OCI-LY1 (cell line): ENCODE data around the gene GMIP.

ENCODE experiments used
- H2AFZ ChIP-seq: fragments of 200-600 bp; sonication (generic), shearing (Covaris generic); 2 replicates; pipeline ENCODE4 v1.6.0; 2014; ENCODE audit warnings: antibody characterized with exemption, mild to moderate bottlenecking, low read length
- H3F3A ChIP-seq: fragments of 200-600 bp; sonication (generic), shearing (Covaris generic); 2 replicates; pipeline ENCODE4 v1.6.0; 2014; ENCODE audit warnings: mild to moderate bottlenecking, antibody characterized with exemption, low read length, moderate library complexity; ENCODE audit not compliant: insufficient read depth
- H3K27ac ChIP-seq: fragments of 200-600 bp; sonication (generic); 2 replicates; pipeline ENCODE4 v1.5.1; 2014; ENCODE audit warnings: low read length, mixed run types, mild to moderate bottlenecking, low read depth; ENCODE audit not compliant: poor library complexity, severe bottlenecking
- H3K27me3 ChIP-seq: fragments of 200-600 bp; sonication (generic); 2 replicates; pipeline ENCODE4 v1.6.0; 2014; ENCODE audit warnings: antibody characterized with exemption, mild to moderate bottlenecking, low read length, moderate library complexity; ENCODE audit not compliant: insufficient read depth
- H3K36me3 ChIP-seq: fragments of 200-600 bp; sonication (generic); 2 replicates; pipeline ENCODE4 v1.6.1; 2014; ENCODE audit warnings: mild to moderate bottlenecking, antibody characterized with exemption, low read length, moderate library complexity, mixed read lengths; ENCODE audit not compliant: insufficient read depth
- H3K4me1 ChIP-seq: fragments of 200-600 bp; sonication (generic); 2 replicates; pipeline ENCODE4 v1.5.1; 2014; ENCODE audit warnings: mild to moderate bottlenecking, low read length, moderate library complexity; ENCODE audit not compliant: insufficient read depth, severe bottlenecking
- H3K4me2 ChIP-seq: fragments of 200-600 bp; sonication (generic), shearing (Covaris generic); 2 replicates; pipeline ENCODE4 v1.6.1; 2014; ENCODE audit warnings: low read length
- H3K4me3 ChIP-seq: fragments of 200-600 bp; sonication (generic); 2 replicates; pipeline ENCODE4 v1.5.1; 2014; ENCODE audit warnings: low read length, low read depth, mild to moderate bottlenecking, mixed read lengths; ENCODE audit not compliant: poor library complexity, severe bottlenecking
- H3K79me2 ChIP-seq: fragments of 200-600 bp; shearing (Covaris generic); 2 replicates; pipeline ENCODE4 v1.6.1; 2016; ENCODE audit warnings: mixed run types, low read length, mixed read lengths; ENCODE audit not compliant: insufficient read depth
- H3K9ac ChIP-seq: fragments of 200-600 bp; sonication (generic), shearing (Covaris generic); 2 replicates; pipeline ENCODE4 v1.6.1; 2014; ENCODE audit warnings: mild to moderate bottlenecking, low read length, mixed read lengths
- H3K9me2 ChIP-seq: fragments of 200-600 bp; sonication (generic), shearing (Covaris generic); 2 replicates; pipeline ENCODE4 v1.6.1; 2014; ENCODE audit warnings: low read depth, mild to moderate bottlenecking, low read length, mixed read lengths
- H3K9me3 ChIP-seq: fragments of 200-600 bp; shearing (Covaris generic); 2 replicates; pipeline ENCODE4 v1.6.1; 2014; ENCODE audit warnings: low read length, mixed read lengths
- H4K20me1 ChIP-seq: fragments of 200-600 bp; sonication (generic), shearing (Covaris generic); 2 replicates; pipeline ENCODE4 v1.6.0; 2016; ENCODE audit warnings: mild to moderate bottlenecking, low read length; ENCODE audit not compliant: insufficient read depth
- EZH2 ChIP-seq: fragments of 200-600 bp; sonication (generic), shearing (Covaris generic); IDR thresholded peaks from 2 replicates; pipeline ENCODE4 v1.8.0; 2017; ENCODE audit warnings: borderline replicate concordance, mixed run types, mild to moderate bottlenecking, antibody characterized with exemption, low read length, moderate library complexity, mixed read lengths
- TF ChIP-seq, protein P1 (sequence below): fragments of 200-600 bp; sonication (generic), shearing (Covaris generic); IDR thresholded peaks from 2 replicates; pipeline ENCODE4 v1.5.1; 2017; ENCODE audit warnings: mild to moderate bottlenecking, antibody characterized with exemption, low read length, moderate library complexity, mixed read lengths

The GMIP gene

DNA sequence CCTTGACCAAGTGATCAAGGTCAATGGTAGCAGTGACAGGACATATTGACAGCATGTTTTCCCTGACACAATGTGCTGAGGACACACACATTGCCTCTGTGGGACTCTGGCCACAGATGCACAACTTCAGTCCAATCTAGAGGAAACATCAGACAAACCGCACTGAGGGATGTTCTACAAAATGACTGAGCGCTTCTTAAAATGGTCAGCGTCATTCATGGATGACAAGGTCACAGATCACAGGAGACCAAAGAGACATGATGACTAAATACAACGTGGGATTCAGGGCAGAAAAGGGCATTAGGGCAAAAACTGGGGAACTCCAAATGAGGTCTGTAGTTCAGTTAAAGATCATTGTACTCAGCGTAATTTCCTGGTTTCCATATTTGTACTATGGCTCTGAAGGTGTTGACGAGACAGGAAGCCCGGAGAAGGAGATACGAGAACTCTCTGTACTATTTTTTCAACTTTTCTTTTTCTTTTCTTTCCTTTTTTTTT is 45.6 kb downstream of the GMIP start:
- Histone ChIP-seq H3F3A (no peaks in the 10 kb centered on the region), H3K27ac (peak overlapping the region; percentile 93), H3K9me3 (no peaks in the 10 kb centered on the region), H2AFZ (peak overlapping the region; percentile 67; the same call in 1 of the 2 replicates), H3K9me2 (no peaks in the 10 kb centered on the region), H3K79me2 (no peaks in the 10 kb centered on the region), H3K4me1 (peaks cover 79% of the 10 kb centered on the region), H3K9ac (peak overlapping the region; percentile 43), H4K20me1 (no peaks in the 10 kb centered on the region), H3K4me2 (peak overlapping the region; percentile 36), H3K36me3 (peaks cover 4% of the 10 kb centered on the region; the same call in 1 of the 2 replicates), H3K27me3 (no peaks in the 10 kb centered on the region), H3K4me3 (peak overlapping the region; percentile 25)
- TF ChIP-seq EZH2, result no peak
- TF ChIP-seq, protein P1, sequence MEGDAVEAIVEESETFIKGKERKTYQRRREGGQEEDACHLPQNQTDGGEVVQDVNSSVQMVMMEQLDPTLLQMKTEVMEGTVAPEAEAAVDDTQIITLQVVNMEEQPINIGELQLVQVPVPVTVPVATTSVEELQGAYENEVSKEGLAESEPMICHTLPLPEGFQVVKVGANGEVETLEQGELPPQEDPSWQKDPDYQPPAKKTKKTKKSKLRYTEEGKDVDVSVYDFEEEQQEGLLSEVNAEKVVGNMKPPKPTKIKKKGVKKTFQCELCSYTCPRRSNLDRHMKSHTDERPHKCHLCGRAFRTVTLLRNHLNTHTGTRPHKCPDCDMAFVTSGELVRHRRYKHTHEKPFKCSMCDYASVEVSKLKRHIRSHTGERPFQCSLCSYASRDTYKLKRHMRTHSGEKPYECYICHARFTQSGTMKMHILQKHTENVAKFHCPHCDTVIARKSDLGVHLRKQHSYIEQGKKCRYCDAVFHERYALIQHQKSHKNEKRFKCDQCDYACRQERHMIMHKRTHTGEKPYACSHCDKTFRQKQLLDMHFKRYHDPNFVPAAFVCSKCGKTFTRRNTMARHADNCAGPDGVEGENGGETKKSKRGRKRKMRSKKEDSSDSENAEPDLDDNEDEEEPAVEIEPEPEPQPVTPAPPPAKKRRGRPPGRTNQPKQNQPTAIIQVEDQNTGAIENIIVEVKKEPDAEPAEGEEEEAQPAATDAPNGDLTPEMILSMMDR, result no peak

DNA sequence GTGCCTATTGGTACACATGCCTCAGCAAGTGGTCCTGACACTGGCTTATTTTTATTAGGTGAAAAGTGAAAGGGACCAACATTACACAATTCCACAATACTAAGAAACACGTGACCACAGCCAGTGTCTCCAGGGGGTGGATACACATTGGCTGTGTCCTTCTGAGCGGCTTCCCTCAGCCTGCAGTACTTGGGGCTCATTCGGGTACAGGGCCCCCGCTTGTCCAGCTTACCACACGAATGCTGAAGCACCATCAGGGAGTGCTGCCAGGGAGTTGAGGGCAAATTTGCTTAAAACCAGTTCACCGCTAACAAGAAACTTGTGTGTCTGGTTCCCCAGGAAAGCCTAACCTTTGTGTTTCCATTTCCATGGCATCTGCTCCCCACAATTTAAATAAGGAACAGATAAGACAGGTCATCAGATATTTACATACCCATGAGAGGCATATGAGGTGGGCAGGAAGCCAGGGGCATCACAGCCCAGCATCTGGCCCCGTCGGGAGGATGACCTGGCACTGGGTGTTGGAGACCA is 48.2 kb downstream of the GMIP start:
- Histone ChIP-seq H3K4me3 (no peak overlapping the region), H2AFZ (no peak overlapping the region)

DNA sequence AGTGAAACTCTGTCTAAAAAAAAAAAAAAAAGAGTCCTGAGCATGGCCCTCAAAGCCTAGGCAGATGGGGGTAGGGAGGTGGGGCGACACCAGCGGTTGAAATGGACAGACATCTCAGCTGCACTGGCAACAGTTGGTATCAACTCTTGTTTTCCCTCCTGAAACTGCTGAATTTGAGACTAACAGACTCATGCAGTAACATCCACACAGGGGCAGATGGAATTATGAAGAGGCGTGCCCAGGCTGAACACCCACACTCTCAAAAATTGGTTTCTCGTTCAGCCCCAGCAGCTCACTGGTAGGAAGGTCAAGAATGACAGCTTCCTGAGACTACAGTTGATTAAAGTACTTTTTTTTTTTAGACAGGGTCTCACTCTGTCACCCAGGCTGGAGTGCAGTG is 49.1 kb downstream of the GMIP start:
- Histone ChIP-seq H3K79me2 (no peaks in the 10 kb centered on the region), H4K20me1 (no peaks in the 10 kb centered on the region), H3K4me3 (no peak overlapping the region), H2AFZ (no peak overlapping the region), H3K4me2 (no peak overlapping the region), H3K9me2 (no peaks in the 10 kb centered on the region), H3K9me3 (no peaks in the 10 kb centered on the region), H3K4me1 (peaks cover 58% of the 10 kb centered on the region), H3F3A (no peaks in the 10 kb centered on the region), H3K9ac (no peak overlapping the region), H3K27ac (no peak overlapping the region), H3K27me3 (no peaks in the 10 kb centered on the region), H3K36me3 (peaks cover 3% of the 10 kb centered on the region; the same call in 1 of the 2 replicates)
- TF ChIP-seq, protein P1, result no peak
- no peak for TF ChIP-seq EZH2

More for the DNA sequence above, 48.2 kb downstream of the GMIP start:
- peak overlapping the region; percentile 29 for H3K27ac ChIP-seq
- no peaks in the 10 kb centered on the region for H3K9me3 ChIP-seq
- no peaks in the 10 kb centered on the region for H3K27me3 ChIP-seq
- H3K9ac ChIP-seq, result no peak overlapping the region
- no peaks in the 10 kb centered on the region for H4K20me1 ChIP-seq
- no peak overlapping the region for H3K4me2 ChIP-seq
- no peaks in the 10 kb centered on the region for H3K9me2 ChIP-seq
- H3K36me3 ChIP-seq, result peaks cover 5% of the 10 kb centered on the region; the same call in 1 of the 2 replicates
- TF ChIP-seq, protein P1, result no peak
- H3F3A ChIP-seq, result no peaks in the 10 kb centered on the region
- no peaks in the 10 kb centered on the region for H3K79me2 ChIP-seq
- H3K4me1 ChIP-seq, result peaks cover 62% of the 10 kb centered on the region
